SH-SY5Y (cell line): ENCODE results near the gene ITSN1.

ENCODE experiments used
- GATA2 ChIP-seq: IDR thresholded peaks from 2 replicates; pipeline ENCODE4 v1.6.1; 2011; ENCODE audit warnings: mild to moderate bottlenecking, low read depth, low read length
- GATA3 ChIP-seq: IDR thresholded peaks from 2 replicates; pipeline ENCODE4 v1.6.1; 2011; ENCODE audit warnings: low read depth, mild to moderate bottlenecking, low read length, moderate library complexity

DNA sequence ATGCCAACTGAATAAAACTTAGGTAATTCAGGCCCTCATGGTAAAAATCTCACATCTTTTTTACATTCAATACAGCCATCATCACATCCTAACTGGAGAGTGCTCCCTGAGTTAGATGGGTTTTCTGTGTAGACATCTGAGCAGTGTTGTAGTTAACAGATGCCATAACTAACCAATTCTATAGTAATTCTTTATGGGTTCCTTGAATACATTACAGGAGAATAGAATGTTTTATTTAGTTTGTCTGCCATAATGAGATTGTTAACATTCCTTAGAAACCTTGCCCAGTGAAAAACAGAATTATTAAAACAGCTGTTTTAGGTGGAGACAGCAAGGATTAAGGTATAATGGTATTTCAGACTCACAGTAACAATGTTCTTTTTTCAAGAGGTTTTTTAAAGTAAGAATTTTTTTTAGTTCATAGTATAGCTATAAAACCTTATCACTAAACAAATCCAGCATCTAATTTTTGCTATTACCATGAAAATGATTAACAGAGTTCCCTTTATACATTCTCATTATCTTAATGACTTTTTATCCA is 178.0 kb downstream of the ITSN1 start:
- TF ChIP-seq GATA3 (no peak), GATA2 (no peak)
